Effector memory CD4-positive, alpha-beta T cell (primary cell): Measurements from ENCODE around the gene BMI1.
A peak's percentile ranks its signal among the peaks of the same experiment; 100 is the strongest.

ENCODE experiments used
- DNase-seq, 3 donors: peaks; one replicate each; pipeline ENCODE4 v3.0.0-alpha.2; 2020
- H3K27ac ChIP-seq: 2 replicates; pipeline ENCODE4 v1.7.0; 2013; ENCODE audit warnings: mild to moderate bottlenecking, low read length, moderate library complexity; ENCODE audit not compliant: insufficient read depth, poor library complexity, severe bottlenecking
- H3K27me3 ChIP-seq: replicated peaks from 2 replicates; pipeline ENCODE4 v1.7.0; 2013; ENCODE audit warnings: mild to moderate bottlenecking, low read length; ENCODE audit not compliant: insufficient read depth, control insufficient read depth, poor library complexity, severe bottlenecking
- H3K36me3 ChIP-seq: 2 replicates; pipeline ENCODE4 v1.7.0; 2013; ENCODE audit warnings: mild to moderate bottlenecking, low read length, moderate library complexity; ENCODE audit not compliant: control insufficient read depth, insufficient read depth
- H3K4me1 ChIP-seq: 2 replicates; pipeline ENCODE4 v1.7.0; 2013; ENCODE audit warnings: low read length, mild to moderate bottlenecking; ENCODE audit not compliant: control insufficient read depth, insufficient read depth, poor library complexity, severe bottlenecking
- H3K4me3 ChIP-seq: 2 replicates; pipeline ENCODE4 v1.7.0; 2013; ENCODE audit warnings: low read length, low read depth, mild to moderate bottlenecking; ENCODE audit not compliant: insufficient read depth, poor library complexity, severe bottlenecking
- H3K9me3 ChIP-seq: 2 replicates; pipeline ENCODE4 v1.7.0; 2013; ENCODE audit warnings: mild to moderate bottlenecking, low read length, moderate library complexity; ENCODE audit not compliant: control insufficient read depth

The BMI1 gene

GRCh38 chr10:22338185-22338900, 17.4 kb downstream of the BMI1 start:
- Histone ChIP-seq H3K27me3 (peaks cover 70% of the 10 kb centered on the region), H3K4me3 (no peak overlapping the region), H3K9me3 (no peaks in the 10 kb centered on the region), H3K4me1 (peaks cover 53% of the 10 kb centered on the region), H3K36me3 (no peaks in the 10 kb centered on the region), H3K27ac (no peak overlapping the region)
- no peak for DNase-seq

- Histone ChIP-seq H3K4me1 (peaks cover 47% of the 10 kb centered on the region), H3K36me3 (no peaks in the 10 kb centered on the region), H3K9me3 (no peaks in the 10 kb centered on the region), H3K27ac (no peak overlapping the region), H3K4me3 (no peak overlapping the region), H3K27me3 (peaks cover 76% of the 10 kb centered on the region)
- no peak for DNase-seq
Observed at GRCh38 chr10:22338931-22339330, 18.0 kb downstream of the BMI1 start.

GRCh38 chr10:22339761-22340328, 18.9 kb downstream of the BMI1 start:
- Histone ChIP-seq H3K4me3 (peak overlapping the region; percentile 64), H3K4me1 (peaks cover 39% of the 10 kb centered on the region), H3K36me3 (no peaks in the 10 kb centered on the region), H3K27me3 (peaks cover 85% of the 10 kb centered on the region), H3K27ac (no peak overlapping the region), H3K9me3 (no peaks in the 10 kb centered on the region)
- DNase-seq, result no peak

GRCh38 chr10:22340329-22341189, 19.7 kb downstream of the BMI1 start:
- Histone ChIP-seq H3K36me3 (no peaks in the 10 kb centered on the region), H3K27ac (peak overlapping the region; percentile 48), H3K9me3 (no peaks in the 10 kb centered on the region), H3K27me3 (peaks cover 93% of the 10 kb centered on the region), H3K4me1 (peaks cover 33% of the 10 kb centered on the region), H3K4me3 (peak overlapping the region; percentile 64)
- DNase-seq, result peak; percentile 33 to 47 (median 45)

- Histone ChIP-seq H3K4me1 (peaks cover 25% of the 10 kb centered on the region), H3K9me3 (no peaks in the 10 kb centered on the region), H3K4me3 (peak overlapping the region; percentile 64), H3K27me3 (peaks cover 91% of the 10 kb centered on the region), H3K36me3 (no peaks in the 10 kb centered on the region), H3K27ac (no peak overlapping the region)
- no peak for DNase-seq
Observed at GRCh38 chr10:22341190-22341925, 20.5 kb downstream of the BMI1 start.

GRCh38 chr10:22341926-22342196, 21.0 kb downstream of the BMI1 start:
- Histone ChIP-seq H3K27ac (no peak overlapping the region), H3K36me3 (no peaks in the 10 kb centered on the region), H3K4me1 (peaks cover 20% of the 10 kb centered on the region), H3K9me3 (no peaks in the 10 kb centered on the region), H3K4me3 (no peak overlapping the region), H3K27me3 (peaks cover 86% of the 10 kb centered on the region)
- DNase-seq, result no peak

- Histone ChIP-seq H3K9me3 (no peaks in the 10 kb centered on the region), H3K27ac (no peak overlapping the region), H3K4me3 (no peak overlapping the region), H3K36me3 (no peaks in the 10 kb centered on the region), H3K4me1 (peaks cover 18% of the 10 kb centered on the region), H3K27me3 (peaks cover 80% of the 10 kb centered on the region)
- no peak for DNase-seq
Observed at GRCh38 chr10:22342421-22342820, 21.5 kb downstream of the BMI1 start.

GRCh38 chr10:22343731-22344130, 22.8 kb downstream of the BMI1 start:
- Histone ChIP-seq H3K27me3 (peaks cover 67% of the 10 kb centered on the region), H3K27ac (no peak overlapping the region), H3K4me1 (peaks cover 18% of the 10 kb centered on the region), H3K4me3 (no peak overlapping the region), H3K9me3 (no peaks in the 10 kb centered on the region), H3K36me3 (no peaks in the 10 kb centered on the region)
- DNase-seq, result no peak

- H3K27me3 ChIP-seq, result peaks cover 62% of the 10 kb centered on the region
- DNase-seq, result no peak
Observed at GRCh38 chr10:22344249-22344648, 23.4 kb downstream of the BMI1 start.

More at GRCh38 chr10:22344249-22344648, 23.4 kb downstream of the BMI1 start:
- peaks cover 18% of the 10 kb centered on the region for H3K4me1 ChIP-seq
- H3K27ac ChIP-seq, result no peak overlapping the region
- no peaks in the 10 kb centered on the region for H3K36me3 ChIP-seq
- no peak overlapping the region for H3K4me3 ChIP-seq
- no peaks in the 10 kb centered on the region for H3K9me3 ChIP-seq
